ENCODE measurements around the gene LACTB. TPM values are rescaled to one million over a fixed set of nuclear protein-coding genes. Genes with fewer than 3 reads are reported as not detected.

LACTB gene
- total and polyA plus RNA-seq, 2 of the 4 experiments (the other 2 are of a cell fraction) = 12.9 to 32.7 TPM

- no peak for TF ChIP-seq USF2 (IDR thresholded peaks at IDR 0.05; ENCODE audit: low read depth, low read length)
These were observed 68.5 kb downstream of the LACTB start (continued) for GRCh38 chr15:63189941-63190768.

All from IMR-90 (cell line).